T-helper 9 cell (primary cell): ENCODE measurements around the gene GLIPR1.
A peak's percentile ranks its signal among the peaks of the same experiment; 100 is the strongest.
"Not testable (repeated sequence)": the region's sequence is repeated elsewhere in the genome, so short reads cannot be mapped to it uniquely, and the experiment has no call there.

Source experiments
- DNase-seq: peaks from one replicate; pipeline ENCODE4 v3.0.0-alpha.2; 2020
- total RNA-seq, 2 donors: gene quantifications; one replicate each; lab custom pipeline; 2026; lab: John Stamatoyannopoulos, UW

Gene GLIPR1
- 122 to 174 reads per million in 2 donors for total RNA-seq

- peak; percentile 54 for DNase-seq
Observed at GRCh38 chr12:75480469-75480949, at the start of gene GLIPR1. Gene GLIPR1 (plus strand): TSS chr12:75480755. CDS start chr12:75480881, 126 bp downstream.

DNA sequence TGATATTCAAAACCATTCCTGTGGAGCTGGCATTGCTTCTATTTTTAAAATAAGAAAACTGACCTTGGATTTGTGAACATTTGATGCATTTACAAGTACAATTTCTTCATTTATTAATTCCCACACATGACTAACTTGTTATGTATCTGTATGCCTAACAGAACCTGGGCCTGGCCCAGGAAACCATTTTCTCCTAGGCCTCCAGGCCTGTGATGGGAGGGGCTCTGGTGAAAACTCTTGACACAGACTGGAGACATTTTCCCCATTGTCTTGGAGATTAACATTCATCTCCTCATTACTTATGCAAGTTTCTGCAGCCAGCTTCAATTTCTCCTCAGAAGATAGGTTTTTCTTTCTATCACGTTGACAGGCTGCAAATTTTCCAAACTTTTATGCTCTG is 47.6 kb upstream of the GLIPR1 start:
- no peak for DNase-seq

DNA sequence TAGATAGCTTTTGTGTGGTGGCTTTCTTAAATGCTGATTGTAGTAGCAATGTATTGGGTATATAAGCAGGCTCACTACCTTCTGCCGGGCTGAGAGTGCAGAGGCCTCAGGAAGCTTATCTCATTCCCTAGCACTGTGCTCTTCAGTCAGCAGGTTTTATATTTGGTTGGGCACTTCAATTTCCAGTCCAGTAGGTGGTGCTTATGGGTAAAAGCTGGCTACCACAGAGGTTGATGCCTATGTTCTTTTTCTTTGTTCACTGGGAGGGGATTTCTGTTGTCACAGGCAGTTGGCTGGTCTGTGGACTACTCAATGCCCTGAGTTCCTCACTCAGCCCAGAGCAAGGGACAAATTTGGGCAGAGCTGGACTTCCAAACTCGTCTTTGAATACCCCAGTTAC is 43.0 kb upstream of the GLIPR1 start:
- no peak for DNase-seq

DNA sequence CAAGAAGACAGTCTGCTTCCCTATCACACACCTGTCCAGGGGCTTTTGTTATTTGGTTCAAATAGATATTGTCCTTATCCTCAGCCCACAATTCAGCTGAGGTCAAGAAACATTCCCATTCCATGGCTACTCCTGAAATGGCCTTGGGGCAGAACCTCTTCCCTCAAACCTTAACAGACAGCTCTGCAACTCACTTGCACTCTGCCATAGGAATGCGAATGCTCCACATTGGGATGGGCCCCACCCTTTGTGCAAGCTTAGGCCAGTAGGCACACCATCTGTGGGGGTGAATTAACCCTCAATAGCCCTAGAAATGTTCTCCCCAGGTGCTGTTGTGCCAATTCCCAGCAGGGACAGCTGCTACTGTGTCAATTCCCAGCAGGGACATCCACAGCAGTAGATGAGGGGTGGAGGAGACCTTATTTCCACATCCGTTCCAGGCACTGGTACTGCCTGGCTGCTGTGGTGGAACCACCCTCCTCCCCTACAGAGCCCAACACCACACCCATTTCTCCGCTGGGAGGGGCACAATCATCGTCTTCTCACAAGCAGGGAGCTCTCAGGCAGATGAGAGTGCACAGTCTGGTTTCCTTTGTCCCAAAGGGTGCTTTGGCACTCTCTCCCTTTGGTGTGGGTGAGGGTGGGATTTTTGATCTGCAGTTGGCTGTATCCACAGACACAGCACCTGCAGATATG is 42.3 kb upstream of the GLIPR1 start:
- DNase-seq, result peak; percentile 7

- DNase-seq, result no peak
Observed at GRCh38 chr12:75439048-75439447, 41.5 kb upstream of the GLIPR1 start.

DNA sequence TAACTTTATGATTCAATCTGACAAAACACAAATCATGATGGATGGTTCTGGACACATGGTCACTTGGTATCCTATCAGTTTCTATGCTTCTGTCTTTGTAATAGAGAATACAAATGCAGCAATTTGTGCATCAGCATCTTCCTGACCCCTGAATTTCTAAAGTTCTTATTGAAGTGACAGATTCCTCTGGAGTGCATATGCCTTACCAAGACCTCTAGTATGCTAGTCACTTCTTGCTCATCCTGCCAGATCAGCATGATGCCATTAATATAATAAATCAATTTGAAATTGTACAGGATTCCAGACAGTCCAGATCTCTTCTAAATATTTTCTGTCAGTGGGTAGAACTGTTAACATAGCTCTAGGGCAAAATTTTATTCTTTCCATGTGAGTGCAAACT is 40.6 kb upstream of the GLIPR1 start:
- no peak for DNase-seq

DNA sequence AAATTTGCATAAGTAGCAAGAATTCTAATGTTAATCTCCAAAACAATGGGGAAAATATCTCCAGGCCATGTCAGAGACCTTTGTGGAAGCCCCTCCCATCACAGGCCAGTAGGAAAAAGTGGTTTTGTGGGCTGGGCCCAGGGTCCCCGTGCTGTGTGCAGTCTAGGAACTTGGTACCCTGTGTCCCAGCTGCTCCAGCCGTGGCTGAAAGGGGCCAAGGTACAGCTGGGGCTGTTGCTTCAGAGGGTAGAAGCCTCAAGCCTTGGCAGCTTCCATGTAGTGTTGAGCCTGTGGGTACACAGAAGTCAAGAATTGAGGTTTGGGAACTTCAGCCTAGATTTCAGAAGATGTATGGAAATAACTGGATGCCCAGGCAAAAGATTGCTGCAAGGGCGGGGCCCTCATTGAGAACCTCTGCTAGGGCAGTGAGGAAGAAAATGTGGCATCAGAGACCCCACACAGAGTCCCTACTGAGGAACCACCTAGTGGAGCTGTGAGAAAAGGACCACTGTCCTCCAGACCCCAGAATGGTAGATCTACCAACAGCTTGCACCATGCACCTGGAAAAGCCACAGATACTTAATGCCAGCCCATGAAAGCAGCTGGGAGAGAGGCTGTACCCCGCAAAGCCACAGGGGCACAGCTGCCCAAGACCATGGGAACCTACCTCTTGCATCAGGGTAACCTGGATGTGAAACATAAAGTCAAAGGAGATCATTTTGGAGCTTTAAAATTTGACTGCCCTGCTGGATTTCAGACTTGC is 38.7 kb upstream of the GLIPR1 start:
- DNase-seq, result not testable (repeated sequence)

DNA sequence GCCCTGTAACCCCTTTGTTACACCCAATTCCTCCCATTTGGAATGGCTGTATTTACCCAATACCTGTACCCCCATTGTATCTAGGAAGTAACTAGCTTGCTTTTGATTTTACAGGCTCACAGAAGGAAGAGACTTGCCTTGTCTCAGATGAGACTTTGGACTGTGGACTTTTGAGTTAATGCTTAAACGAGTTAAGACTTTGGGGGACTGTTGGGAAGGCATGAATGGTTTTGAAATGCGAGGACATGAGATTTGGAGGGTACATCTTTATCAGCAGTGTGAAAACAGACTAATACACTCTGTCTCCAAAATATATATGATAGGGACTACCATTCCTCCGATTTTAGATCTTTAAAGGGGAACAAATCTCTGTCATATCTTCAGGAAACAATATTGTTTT is 38.1 kb upstream of the GLIPR1 start:
- not testable (repeated sequence) for DNase-seq

DNA sequence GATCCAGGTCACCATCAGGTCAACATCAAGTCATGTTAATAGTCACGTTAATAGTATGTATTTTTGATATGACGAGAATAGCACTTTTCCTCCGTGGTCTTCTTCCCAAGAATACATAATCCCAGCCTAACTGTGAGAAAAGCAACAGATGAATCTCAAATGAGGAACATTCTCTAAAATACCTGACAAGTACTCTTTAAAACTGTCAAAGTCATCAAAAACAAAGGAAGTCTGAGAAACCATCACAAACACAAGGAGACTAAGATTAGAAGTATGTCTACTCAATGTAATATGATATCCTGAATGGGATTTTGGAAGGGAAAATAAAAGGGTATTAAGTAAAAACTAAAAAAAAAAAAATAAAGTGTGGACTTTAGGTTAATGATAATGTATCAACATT is 36.8 kb upstream of the GLIPR1 start:
- no peak for DNase-seq

DNA sequence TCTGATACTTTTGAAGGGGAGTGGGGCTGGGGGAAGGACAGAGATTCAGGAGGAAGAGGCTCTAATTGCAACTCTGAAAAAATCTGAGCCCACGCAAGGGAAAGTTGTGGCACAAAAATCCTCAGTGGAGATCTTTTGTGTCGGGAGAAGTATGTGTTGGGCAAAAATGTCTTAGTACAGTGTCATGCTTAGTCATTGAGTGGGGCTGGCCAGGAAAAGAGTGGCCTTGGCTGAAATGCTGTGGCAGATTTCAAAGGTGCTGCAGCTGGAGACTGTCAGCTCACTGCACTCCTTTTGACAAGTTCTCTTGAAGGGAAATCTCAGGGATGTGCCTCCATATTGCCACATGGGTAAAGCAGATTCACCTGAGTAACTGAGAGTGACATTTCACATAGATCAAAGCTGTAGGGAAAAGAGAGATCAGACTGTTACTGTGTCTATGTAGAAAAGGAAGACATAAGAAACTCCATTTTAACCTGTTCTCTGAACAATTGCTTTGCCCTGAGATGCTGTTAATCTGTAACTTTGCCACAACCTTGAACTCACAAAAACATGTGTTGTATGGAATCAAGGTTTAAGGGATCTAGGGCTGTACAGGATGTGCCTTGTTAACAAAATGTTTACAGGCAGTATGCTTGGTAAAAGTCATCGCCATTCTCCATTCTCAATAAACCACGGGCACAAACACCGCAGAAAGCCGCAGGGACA is 36.0 kb upstream of the GLIPR1 start:
- no peak for DNase-seq

GRCh38 chr12:75445137-75445507 is 35.4 kb upstream of the GLIPR1 start:
- not testable (repeated sequence) for DNase-seq

- no peak for DNase-seq
Observed at GRCh38 chr12:75446857-75447256, 33.7 kb upstream of the GLIPR1 start.

DNA sequence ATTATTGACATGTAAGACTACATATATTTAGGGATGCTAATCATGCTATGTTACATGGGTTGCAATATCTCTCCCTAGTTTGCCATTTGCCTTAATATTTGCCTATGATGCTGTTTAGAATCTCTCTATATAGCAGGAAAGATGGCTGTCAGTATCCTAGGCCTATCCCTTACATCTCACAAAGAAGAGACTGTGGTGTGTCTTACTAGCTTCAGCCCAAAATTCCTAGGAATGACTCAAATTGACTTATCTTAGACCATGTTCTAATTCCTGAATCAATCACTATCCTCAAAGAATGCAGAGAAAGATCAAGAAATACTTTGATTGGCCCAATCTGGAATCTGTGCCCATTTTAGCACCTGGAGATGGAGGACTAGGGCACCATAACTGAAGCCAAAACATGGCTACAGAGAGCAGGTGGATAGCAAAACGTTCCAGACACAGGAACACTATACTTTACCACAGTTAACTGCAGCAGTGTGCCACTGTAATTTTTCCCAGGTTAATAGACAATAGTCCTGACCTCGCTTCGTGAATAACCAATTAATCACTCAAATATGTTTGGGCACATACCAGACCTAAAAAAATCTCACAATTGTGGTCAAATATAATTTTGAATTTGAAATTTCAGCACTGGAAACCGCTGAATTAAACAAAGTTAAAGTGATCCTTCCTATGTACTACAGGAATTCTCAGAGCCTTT is 32.7 kb upstream of the GLIPR1 start:
- DNase-seq, result no peak

GRCh38 chr12:75452675-75453330 is 27.8 kb upstream of the GLIPR1 start:
- DNase-seq, result no peak

DNA sequence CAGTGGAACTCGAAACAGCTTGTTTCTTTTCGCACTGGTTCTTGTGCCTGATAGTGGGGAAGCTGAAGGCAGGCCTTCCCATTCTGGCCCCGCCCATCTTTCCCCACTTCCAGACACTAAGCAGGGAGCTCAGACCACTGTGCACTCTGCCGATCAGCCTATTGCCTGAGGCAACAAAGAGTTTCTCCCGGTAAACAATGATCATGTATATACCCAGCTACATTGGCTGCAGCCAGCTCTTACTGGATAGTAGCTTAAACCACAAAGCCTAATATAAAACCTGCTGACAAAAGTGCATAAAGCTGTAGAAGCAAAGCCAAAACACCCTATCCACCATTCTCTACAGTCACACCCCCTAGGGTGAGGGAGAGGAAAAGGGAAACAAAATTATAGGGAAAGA is 24.7 kb upstream of the GLIPR1 start:
- DNase-seq, result no peak

DNA sequence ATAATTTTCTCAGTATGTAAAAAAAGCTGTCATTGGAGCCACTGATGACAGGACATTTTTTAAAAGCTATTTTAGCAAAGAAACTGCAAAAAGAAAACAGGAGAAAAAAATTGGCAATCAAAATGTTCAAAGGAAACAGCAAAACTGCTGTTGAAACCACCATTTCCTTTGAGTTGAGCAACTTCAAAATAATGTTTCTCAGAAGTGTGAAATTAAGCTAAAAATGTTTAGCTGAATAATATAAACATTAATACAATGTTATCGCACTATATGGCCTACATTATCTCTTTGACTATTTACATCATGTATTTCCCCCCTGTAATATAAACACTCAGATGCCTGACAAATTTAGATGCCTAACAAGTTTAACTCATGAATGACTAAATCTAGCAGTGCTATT is 23.4 kb upstream of the GLIPR1 start:
- no peak for DNase-seq

DNA sequence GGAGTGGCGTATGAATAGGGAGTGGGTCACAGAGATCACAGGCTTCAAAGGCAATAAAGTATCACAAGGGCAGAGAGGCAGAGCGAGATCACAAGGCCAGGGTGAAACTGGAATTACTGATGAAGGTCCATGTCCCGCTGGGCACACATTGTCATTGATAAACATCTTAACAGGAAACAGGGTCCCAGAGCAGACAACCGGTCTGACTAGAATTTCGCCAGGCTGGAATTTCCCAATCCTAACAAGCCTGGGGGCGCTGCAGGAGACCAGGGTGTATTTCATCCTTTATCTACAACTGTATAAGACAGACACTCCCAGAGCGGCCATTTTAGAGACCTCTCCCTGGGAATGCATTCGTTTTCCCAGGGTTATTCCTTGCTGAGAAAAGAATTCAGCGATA is 22.7 kb upstream of the GLIPR1 start:
- not testable (repeated sequence) for DNase-seq

- no peak for DNase-seq
Observed at GRCh38 chr12:75459755-75460154, 20.8 kb upstream of the GLIPR1 start.

DNA sequence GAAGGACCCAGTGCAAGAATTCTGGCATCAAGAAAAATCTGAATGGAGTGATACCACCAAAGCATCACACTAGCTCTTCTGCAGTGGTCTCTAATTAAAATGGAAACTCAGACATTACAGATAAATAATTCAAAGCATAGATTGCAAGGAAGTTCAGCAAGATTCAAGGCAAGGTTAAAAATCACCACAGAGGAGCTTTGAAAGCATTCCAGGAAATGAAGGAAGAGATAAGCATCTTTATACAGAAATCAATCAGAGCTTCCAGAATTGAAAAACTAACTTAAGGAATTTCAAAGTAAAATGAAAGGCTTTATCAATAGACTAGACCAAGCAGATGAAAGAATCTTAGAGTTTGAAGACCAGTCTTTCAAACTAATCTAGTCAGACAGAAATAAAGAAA is 20.4 kb upstream of the GLIPR1 start:
- DNase-seq, result no peak

GRCh38 chr12:75471902-75472890 is 8.4 kb upstream of the GLIPR1 start:
- DNase-seq, result no peak

- DNase-seq, result no peak
Observed at GRCh38 chr12:75474116-75474515, 6.4 kb upstream of the GLIPR1 start.
